ENCODE measurements around the gene DDX51.

- TF ChIP-seq EZH2 (IDR thresholded peaks at IDR 0.05; ENCODE audit: borderline replicate concordance) (no peak), CTCF (IDR thresholded peaks at IDR 0.05; ENCODE audit: poor library complexity) (no peak)
Observed at GRCh38 chr12:132129007-132129406, 15.1 kb downstream of the DDX51 start.

Measured in hepatocyte (in vitro differentiated cells).